ENCODE measurements around the gene ELMO3. TPM values are rescaled to one million over a fixed set of nuclear protein-coding genes. Genes with fewer than 3 reads are reported as not detected.

The ELMO3 gene
- total and polyA plus RNA-seq, 2 of the 13 experiments (the other 11 are each of a cell fraction or from before 2014, with no cell fraction given), result 2.6 to 4.0 TPM

DNA sequence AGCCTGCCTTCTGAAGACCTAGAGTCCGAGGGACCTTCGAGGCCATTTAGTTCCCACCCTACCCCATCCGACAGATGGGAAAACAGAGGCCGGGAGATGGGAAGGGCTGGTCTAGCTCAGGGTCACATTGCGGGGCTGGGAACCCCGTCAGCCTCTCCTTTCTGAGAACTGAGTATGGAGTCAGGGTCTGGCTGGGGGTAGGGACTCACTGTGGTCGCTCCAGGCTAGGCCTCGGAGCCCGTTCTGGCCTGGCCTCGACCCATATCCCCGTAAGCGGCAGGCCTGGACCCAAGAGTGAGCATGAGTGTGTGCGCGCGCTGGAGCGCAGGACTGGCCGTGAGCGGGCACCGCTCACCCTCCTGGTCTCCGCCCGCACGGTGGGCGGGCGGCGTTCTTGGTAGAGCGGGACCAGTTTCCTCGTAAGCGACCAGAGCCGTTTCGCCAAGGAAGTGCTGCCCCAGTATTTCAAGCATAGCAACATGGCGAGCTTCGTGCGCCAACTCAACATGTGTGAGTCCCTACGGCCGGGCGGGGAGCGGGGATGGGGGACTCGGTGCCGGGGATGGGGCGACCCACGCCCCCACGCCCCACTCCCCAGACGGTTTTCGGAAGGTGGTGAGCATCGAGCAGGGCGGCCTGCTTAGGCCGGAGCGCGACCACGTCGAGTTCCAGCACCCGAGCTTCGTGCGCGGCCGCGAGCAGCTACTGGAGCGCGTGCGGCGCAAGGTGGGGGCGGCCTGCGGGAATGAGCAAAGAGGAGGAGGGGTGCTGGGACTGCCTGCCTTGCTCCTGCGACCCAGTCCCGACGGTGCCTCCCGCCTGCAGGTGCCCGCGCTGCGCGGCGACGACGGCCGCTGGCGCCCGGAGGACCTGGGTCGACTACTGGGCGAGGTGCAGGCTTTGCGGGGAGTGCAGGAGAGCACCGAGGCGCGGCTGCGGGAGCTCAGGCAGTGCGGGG is 33.5 kb upstream of the ELMO3 start:
- Histone ChIP-seq H3K36me3 (replicated peaks in 1 of 2; ENCODE audit: control insufficient read depth in 1 of 2, insufficient read depth in 2 of 2, low read length in 2 of 2) (no peaks in the 10 kb centered on the region), H4K20me1 (ENCODE audit: insufficient read depth, low read length) (no peaks in the 10 kb centered on the region), H3K27me3 (ENCODE audit: control insufficient read depth in 1 of 2, insufficient read depth in 2 of 2, low read length in 2 of 2) (peaks cover 9 to 40% of the 10 kb centered on the region in 2 experiments), H3K9me3 (ENCODE audit: low read length) (no peaks in the 10 kb centered on the region), H3K79me2 (ENCODE audit: insufficient read depth, low read length) (no peaks in the 10 kb centered on the region), H3K9ac (ENCODE audit: insufficient read depth, low read depth, low read length) (peak overlapping the region; percentile 57; the same call in 1 of the 2 replicates), H3K4me3 (replicated peaks in 1 of 3; ENCODE audit: insufficient read depth in 1 of 3, low read depth in 2 of 3, low read length in 3 of 3) (peak overlapping the region in 1 of 3 experiments; percentile 70; a peak in 1 of 6 replicates), H3K27ac (ENCODE audit: extremely low read length, insufficient read depth, low read length) (no peak overlapping the region), H3K4me1 (ENCODE audit: insufficient read depth, low read length) (peaks cover 47% of the 10 kb centered on the region), H3K4me2 (ENCODE audit: low read depth, low read length) (peak overlapping the region; percentile 80), H2AFZ (ENCODE audit: low read length) (no peak overlapping the region)
- BruUV-seq (replicated peaks), result no TSS peak
- 88% methylated on average over 77 of the region's 85 CpGs for WGBS (ENCODE audit: low lambda C conversion rate)
- intact Hi-C loops (cut with micrococcal nuclease; ENCODE audit: unreplicated experiment), result no loop called here
- in situ Hi-C loops (cut with HindIII; ENCODE audit: extremely low pct_ligation_motif_present, low pct_unique_long_range_greater_than_20kb), result no loop called here
- ATAC-seq (no peak), DNase-seq (ENCODE audit: low spot score) (no peak), FAIRE-seq (no peak)
- ChIA-PET CTCF (ENCODE audit: low intra/inter-chr PET ratio, low total read pairs) (no interaction called here), POLR2A (no interaction called here)
- TF ChIP-seq ZNF501 (CRISPR knock-in tag; IDR thresholded peaks at IDR 0.05) (0 out of 2 replicates have a peak, but pooled peaks have one; percentile 15), NCOA2 (CRISPR knock-in tag; IDR thresholded peaks at IDR 0.05) (no peak), HDAC6 (IDR thresholded peaks at IDR 0.05; ENCODE audit: low read depth, low read length) (no peak), KDM1A (CRISPR knock-in tag; IDR thresholded peaks at IDR 0.05) (peak; percentile 80; the same call in 1 of the 2 replicates), AKNA (CRISPR knock-in tag; IDR thresholded peaks at IDR 0.05; ENCODE audit: borderline replicate concordance) (no peak), ZBTB33 (CRISPR knock-in tag; IDR thresholded peaks at IDR 0.05) (peak; percentile 71), ZNF629 (CRISPR knock-in tag; conservative IDR thresholded peaks at IDR 0.05) (peak; percentile 88), ZNF292 (CRISPR knock-in tag; IDR thresholded peaks at IDR 0.05; ENCODE audit: borderline replicate concordance, low read depth) (no peak), ZNF605 (CRISPR knock-in tag; IDR thresholded peaks at IDR 0.05) (0 out of 2 replicates have a peak, but pooled peaks have one; percentile 9), ZMYM3 (CRISPR knock-in tag; IDR thresholded peaks at IDR 0.05) (peak; percentile 75), ZHX1 (CRISPR knock-in tag; IDR thresholded peaks at IDR 0.05; ENCODE audit: low read depth) (peak; percentile 52; the same call in 1 of the 2 replicates), PHF8 (CRISPR knock-in tag; IDR thresholded peaks at IDR 0.05) (0 out of 2 replicates have a peak, but pooled peaks have one; percentile 10), ZNF557 (CRISPR knock-in tag; IDR thresholded peaks at IDR 0.05) (no peak), HOXA3 (CRISPR knock-in tag; IDR thresholded peaks at IDR 0.05) (peak; percentile 47)

Data from HepG2 (cell line).